HepG2 (cell line): ENCODE measurements around the gene EZH1. TPM values are rescaled to one million over a fixed set of nuclear protein-coding genes. Genes with fewer than 3 reads are reported as not detected.

Experiments
- HES4 ChIP-seq: sonication (generic); formaldehyde crosslinking; IDR thresholded peaks from 2 replicates; pipeline ENCODE4 v1.9.0; 2021; ENCODE audit warnings: mild to moderate bottlenecking, missing genetic modification reagents, borderline replicate concordance
- HOXD1 ChIP-seq: sonication (generic); formaldehyde crosslinking; IDR thresholded peaks from 2 replicates; pipeline ENCODE4 v1.5.0; 2020; ENCODE audit warnings: missing genetic modification reagents
- MBD4 ChIP-seq: IDR thresholded peaks from 2 replicates; pipeline ENCODE4 v1.6.1; 2012; ENCODE audit warnings: low read length, inconsistent platforms, borderline replicate concordance
- NPAS2 ChIP-seq: sonication (generic); formaldehyde crosslinking; IDR thresholded peaks from 2 replicates; pipeline ENCODE4 v1.8.0; 2022; ENCODE audit warnings: mild to moderate bottlenecking, missing genetic modification reagents, borderline replicate concordance
- REPIN1 ChIP-seq: sonication (generic); formaldehyde crosslinking; IDR thresholded peaks from 2 replicates; pipeline ENCODE4 v1.8.0; 2022; ENCODE audit warnings: missing genetic modification reagents, low read depth, mild to moderate bottlenecking, borderline replicate concordance
- U2AF1 ChIP-seq: fragments of 200-400 bp; formaldehyde crosslinking; optimal IDR thresholded peaks from 2 replicates; pipeline ENCODE3; 2017; ENCODE audit warnings: mild to moderate bottlenecking, low read depth, low read length
- ZBTB33 ChIP-seq: sonication (generic); formaldehyde crosslinking; IDR thresholded peaks from 2 replicates; pipeline ENCODE4 v1.4.0; 2020; ENCODE audit warnings: missing genetic modification reagents
- ZNF205 ChIP-seq: IDR thresholded peaks from 2 replicates; pipeline ENCODE4 v1.6.1; 2018; ENCODE audit warnings: missing biosample characterization, missing genetic modification reagents
- ZNF264 ChIP-seq: sonication (generic); formaldehyde crosslinking; IDR thresholded peaks from 2 replicates; pipeline ENCODE4 v1.4.0; 2020; ENCODE audit warnings: missing genetic modification reagents
- ZNF530 ChIP-seq: sonication (generic); formaldehyde crosslinking; IDR thresholded peaks from 2 replicates; pipeline ENCODE4 v1.5.0; 2020; ENCODE audit warnings: low read depth, mild to moderate bottlenecking, missing genetic modification reagents
- polyA plus RNA-seq, 8 experiments: library from polyadenylated mRNA; depleted of rRNA in 3 of 8; stranded (reverse) in 7 of 8; unstranded in 1 of 8; fragments of >200 nt; fragmentation: Illumina TruSeq in 4 of 8; extraction: Trizol in 4 of 8; gene quantifications; 2 replicates each; pipeline versions ENCODE4 v1.2.1 to v1.2.3, GENCODE V29; 2011 to 2016; ENCODE audit warnings: low read depth in 4 of 8, missing spikeins in 1 of 8, mixed read lengths in 1 of 8; ENCODE audit not compliant: insufficient read depth in 1 of 8
- total RNA-seq, 5 experiments: library from RNA; depleted of rRNA; stranded (reverse); fragments of >200 nt; fragmentation: Illumina TruSeq; extraction: Trizol; gene quantifications; 2 replicates each; pipeline ENCODE4 v1.2.3, GENCODE V29; 2016; ENCODE audit warnings: low read depth in 1 of 5
- TF ChIP-seq, protein P1 (sequence below): sonication (generic); formaldehyde crosslinking; conservative IDR thresholded peaks from 2 replicates; pipeline ENCODE4 v1.8.0; 2022; ENCODE audit warnings: mild to moderate bottlenecking, moderate library complexity, missing genetic modification reagents
- TF ChIP-seq, protein P2 (sequence below): sonication (generic); formaldehyde crosslinking; IDR thresholded peaks from 2 replicates; pipeline ENCODE4 v1.8.0; 2022; ENCODE audit warnings: missing genetic modification reagents, mild to moderate bottlenecking, borderline replicate concordance
- TF ChIP-seq, protein P3 (sequence below): IDR thresholded peaks from 2 replicates; pipeline ENCODE4 v1.6.1; 2016; ENCODE audit warnings: low read depth, control low read depth
- TF ChIP-seq, protein P4 (sequence below): sonication (generic); formaldehyde crosslinking; IDR thresholded peaks from 2 replicates; pipeline ENCODE4 v1.4.0; 2020; ENCODE audit warnings: missing genetic modification reagents, mild to moderate bottlenecking, borderline replicate concordance
- TF ChIP-seq, protein P5 (sequence below): sonication (generic); formaldehyde crosslinking; IDR thresholded peaks from 2 replicates; pipeline ENCODE4 v1.9.0; 2021; ENCODE audit warnings: missing genetic modification reagents, mild to moderate bottlenecking, borderline replicate concordance

Gene EZH1
- total and polyA plus RNA-seq, 2 of the 13 experiments (the other 11 are each of a cell fraction or from before 2014, with no cell fraction given) = 11.6 to 24.0 TPM

GRCh38 chr17:42779936-42780850 is 35.4 kb upstream of the EZH1 start, which contains the start of gene WNK4 (continued):
- TF ChIP-seq, protein P1, sequence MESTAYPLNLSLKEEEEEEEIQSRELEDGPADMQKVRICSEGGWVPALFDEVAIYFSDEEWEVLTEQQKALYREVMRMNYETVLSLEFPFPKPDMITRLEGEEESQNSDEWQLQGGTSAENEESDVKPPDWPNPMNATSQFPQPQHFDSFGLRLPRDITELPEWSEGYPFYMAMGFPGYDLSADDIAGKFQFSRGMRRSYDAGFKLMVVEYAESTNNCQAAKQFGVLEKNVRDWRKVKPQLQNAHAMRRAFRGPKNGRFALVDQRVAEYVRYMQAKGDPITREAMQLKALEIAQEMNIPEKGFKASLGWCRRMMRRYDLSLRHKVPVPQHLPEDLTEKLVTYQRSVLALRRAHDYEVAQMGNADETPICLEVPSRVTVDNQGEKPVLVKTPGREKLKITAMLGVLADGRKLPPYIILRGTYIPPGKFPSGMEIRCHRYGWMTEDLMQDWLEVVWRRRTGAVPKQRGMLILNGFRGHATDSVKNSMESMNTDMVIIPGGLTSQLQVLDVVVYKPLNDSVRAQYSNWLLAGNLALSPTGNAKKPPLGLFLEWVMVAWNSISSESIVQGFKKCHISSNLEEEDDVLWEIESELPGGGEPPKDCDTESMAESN (CRISPR knock-in tag) = peak; percentile 84
- TF ChIP-seq, protein P2, sequence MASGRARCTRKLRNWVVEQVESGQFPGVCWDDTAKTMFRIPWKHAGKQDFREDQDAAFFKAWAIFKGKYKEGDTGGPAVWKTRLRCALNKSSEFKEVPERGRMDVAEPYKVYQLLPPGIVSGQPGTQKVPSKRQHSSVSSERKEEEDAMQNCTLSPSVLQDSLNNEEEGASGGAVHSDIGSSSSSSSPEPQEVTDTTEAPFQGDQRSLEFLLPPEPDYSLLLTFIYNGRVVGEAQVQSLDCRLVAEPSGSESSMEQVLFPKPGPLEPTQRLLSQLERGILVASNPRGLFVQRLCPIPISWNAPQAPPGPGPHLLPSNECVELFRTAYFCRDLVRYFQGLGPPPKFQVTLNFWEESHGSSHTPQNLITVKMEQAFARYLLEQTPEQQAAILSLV (CRISPR knock-in tag) = peak; percentile 23; the same call in 1 of the 2 replicates
- TF ChIP-seq, protein P3, sequence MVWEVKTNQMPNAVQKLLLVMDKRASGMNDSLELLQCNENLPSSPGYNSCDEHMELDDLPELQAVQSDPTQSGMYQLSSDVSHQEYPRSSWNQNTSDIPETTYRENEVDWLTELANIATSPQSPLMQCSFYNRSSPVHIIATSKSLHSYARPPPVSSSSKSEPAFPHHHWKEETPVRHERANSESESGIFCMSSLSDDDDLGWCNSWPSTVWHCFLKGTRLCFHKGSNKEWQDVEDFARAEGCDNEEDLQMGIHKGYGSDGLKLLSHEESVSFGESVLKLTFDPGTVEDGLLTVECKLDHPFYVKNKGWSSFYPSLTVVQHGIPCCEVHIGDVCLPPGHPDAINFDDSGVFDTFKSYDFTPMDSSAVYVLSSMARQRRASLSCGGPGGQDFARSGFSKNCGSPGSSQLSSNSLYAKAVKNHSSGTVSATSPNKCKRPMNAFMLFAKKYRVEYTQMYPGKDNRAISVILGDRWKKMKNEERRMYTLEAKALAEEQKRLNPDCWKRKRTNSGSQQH (CRISPR knock-in tag) = peak; percentile 58
- TF ChIP-seq, protein P4, sequence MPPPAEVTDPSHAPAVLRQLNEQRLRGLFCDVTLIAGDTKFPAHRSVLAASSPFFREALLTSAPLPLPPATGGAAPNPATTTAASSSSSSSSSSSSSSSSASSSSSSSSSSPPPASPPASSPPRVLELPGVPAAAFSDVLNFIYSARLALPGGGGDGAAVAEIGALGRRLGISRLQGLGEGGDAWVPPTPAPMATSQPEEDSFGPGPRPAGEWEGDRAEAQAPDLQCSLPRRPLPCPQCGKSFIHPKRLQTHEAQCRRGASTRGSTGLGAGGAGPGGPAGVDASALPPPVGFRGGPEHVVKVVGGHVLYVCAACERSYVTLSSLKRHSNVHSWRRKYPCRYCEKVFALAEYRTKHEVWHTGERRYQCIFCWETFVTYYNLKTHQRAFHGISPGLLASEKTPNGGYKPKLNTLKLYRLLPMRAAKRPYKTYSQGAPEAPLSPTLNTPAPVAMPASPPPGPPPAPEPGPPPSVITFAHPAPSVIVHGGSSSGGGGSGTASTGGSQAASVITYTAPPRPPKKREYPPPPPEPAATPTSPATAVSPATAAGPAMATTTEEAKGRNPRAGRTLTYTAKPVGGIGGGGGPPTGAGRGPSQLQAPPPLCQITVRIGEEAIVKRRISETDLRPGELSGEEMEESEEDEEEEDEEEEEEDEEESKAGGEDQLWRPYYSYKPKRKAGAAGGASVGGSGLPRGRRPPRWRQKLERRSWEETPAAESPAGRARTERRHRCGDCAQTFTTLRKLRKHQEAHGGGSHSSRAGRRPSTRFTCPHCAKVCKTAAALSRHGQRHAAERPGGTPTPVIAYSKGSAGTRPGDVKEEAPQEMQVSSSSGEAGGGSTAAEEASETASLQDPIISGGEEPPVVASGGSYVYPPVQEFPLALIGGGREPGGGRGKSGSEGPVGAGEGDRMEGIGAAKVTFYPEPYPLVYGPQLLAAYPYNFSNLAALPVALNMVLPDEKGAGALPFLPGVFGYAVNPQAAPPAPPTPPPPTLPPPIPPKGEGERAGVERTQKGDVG = no peak
- peak; percentile 91; the same call in 1 of the 2 replicates for TF ChIP-seq REPIN1 (CRISPR knock-in tag)
- no peak; the same call in 1 of the 2 replicates for TF ChIP-seq ZBTB33
- 0 out of 2 replicates have a peak, but pooled peaks have one; percentile 54 for TF ChIP-seq NPAS2 (CRISPR knock-in tag)
- TF ChIP-seq U2AF1 = peak; percentile 9
- TF ChIP-seq MBD4 = no peak
- TF ChIP-seq ZNF530 (CRISPR knock-in tag) = 0 out of 2 replicates have a peak, but pooled peaks have one; percentile 50
- TF ChIP-seq ZNF205 (CRISPR knock-in tag) = 0 out of 2 replicates have a peak, but pooled peaks have one; percentile 11
- TF ChIP-seq, protein P5, sequence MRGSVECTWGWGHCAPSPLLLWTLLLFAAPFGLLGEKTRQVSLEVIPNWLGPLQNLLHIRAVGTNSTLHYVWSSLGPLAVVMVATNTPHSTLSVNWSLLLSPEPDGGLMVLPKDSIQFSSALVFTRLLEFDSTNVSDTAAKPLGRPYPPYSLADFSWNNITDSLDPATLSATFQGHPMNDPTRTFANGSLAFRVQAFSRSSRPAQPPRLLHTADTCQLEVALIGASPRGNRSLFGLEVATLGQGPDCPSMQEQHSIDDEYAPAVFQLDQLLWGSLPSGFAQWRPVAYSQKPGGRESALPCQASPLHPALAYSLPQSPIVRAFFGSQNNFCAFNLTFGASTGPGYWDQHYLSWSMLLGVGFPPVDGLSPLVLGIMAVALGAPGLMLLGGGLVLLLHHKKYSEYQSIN (CRISPR knock-in tag) = no peak
- TF ChIP-seq ZNF264 (CRISPR knock-in tag) = no peak; the same call in 1 of the 2 replicates
- peak; percentile 91 for TF ChIP-seq HES4 (CRISPR knock-in tag)
- TF ChIP-seq HOXD1 = no peak
